Stimulated activated CD8-positive, alpha-beta memory T cell treated with anti-CD3 and anti-CD28 coated beads, Interleukin-4, amount 100 ng/mL, for 1 hour (primary cell): ENCODE measurements around the gene EBF3.
"Not testable (repeated sequence)": the region's sequence is repeated elsewhere in the genome, so short reads cannot be mapped to it uniquely, and the experiment has no call there.

Experiments
- DNase-seq, 2 donors: peaks; one replicate each; pipeline ENCODE4 v3.0.0-alpha.2; 2020; ENCODE audit warnings: low read depth in 2 of 2, low spot score in 1 of 2

Gene EBF3

GRCh38 chr10:129932751-129933433 is 31.2 kb downstream of the EBF3 start:
- DNase-seq = no peak

GRCh38 chr10:129932182-129932581 is 31.9 kb downstream of the EBF3 start:
- DNase-seq = no peak

GRCh38 chr10:129929343-129930292 is 34.5 kb downstream of the EBF3 start:
- no peak for DNase-seq

GRCh38 chr10:129927351-129928120 is 36.5 kb downstream of the EBF3 start:
- no peak for DNase-seq

- no peak for DNase-seq
Measured at GRCh38 chr10:129926066-129927055, 37.7 kb downstream of the EBF3 start.

GRCh38 chr10:129924375-129925085 is 39.5 kb downstream of the EBF3 start:
- no peak for DNase-seq

GRCh38 chr10:129922598-129923123 is 41.4 kb downstream of the EBF3 start:
- DNase-seq = no peak

- no peak for DNase-seq
Measured at GRCh38 chr10:129921801-129922597, 42.1 kb downstream of the EBF3 start.

GRCh38 chr10:129921065-129921670 is 42.9 kb downstream of the EBF3 start:
- DNase-seq = no peak

GRCh38 chr10:129920187-129920586 is 43.9 kb downstream of the EBF3 start:
- DNase-seq = not testable (repeated sequence)

GRCh38 chr10:129919358-129919757 is 44.7 kb downstream of the EBF3 start:
- no peak for DNase-seq

- DNase-seq = no peak
Measured at GRCh38 chr10:129918836-129919235, 45.2 kb downstream of the EBF3 start.

- DNase-seq = no peak
Measured at GRCh38 chr10:129918401-129918800, 45.7 kb downstream of the EBF3 start.

GRCh38 chr10:129917936-129918335 is 46.1 kb downstream of the EBF3 start:
- DNase-seq = no peak

- no peak for DNase-seq
Measured at GRCh38 chr10:129916506-129916995, 47.5 kb downstream of the EBF3 start.

- DNase-seq = no peak
Measured at GRCh38 chr10:129915526-129916378, 48.3 kb downstream of the EBF3 start.

GRCh38 chr10:129914960-129915359 is 49.1 kb downstream of the EBF3 start:
- no peak for DNase-seq
